SKM-1 (cell line): ENCODE results near the gene FOCAD.
"Not testable (repeated sequence)": the region's sequence is repeated elsewhere in the genome, so short reads cannot be mapped to it uniquely, and the experiment has no call there.

Source experiments
- DNase-seq: peaks from one replicate; lab custom pipeline; 2025; ENCODE audit not compliant: unreplicated experiment; lab: John Stamatoyannopoulos, UW

Gene FOCAD

GRCh38 chr9:20684035-20684874 is at the start of gene FOCAD:
Gene FOCAD, plus strand, starts transcription at chr9:20684259. Its CDS starts 31,095 bp downstream, at chr9:20715354.
- peak; percentile 92 for DNase-seq

GRCh38 chr9:20634895-20635294 is 49.2 kb upstream of the FOCAD start:
- no peak for DNase-seq

- no peak for DNase-seq
These were observed 47.1 kb upstream of the FOCAD start for GRCh38 chr9:20636888-20637440.

- no peak for DNase-seq
These were observed 43.5 kb upstream of the FOCAD start for GRCh38 chr9:20640331-20641187.

- no peak for DNase-seq
These were observed 42.0 kb upstream of the FOCAD start for GRCh38 chr9:20642045-20642444.

GRCh38 chr9:20643660-20644059 is 40.4 kb upstream of the FOCAD start:
- no peak for DNase-seq

- no peak for DNase-seq
These were observed 37.4 kb upstream of the FOCAD start for GRCh38 chr9:20646656-20647055.

- DNase-seq, result no peak
These were observed 34.7 kb upstream of the FOCAD start for GRCh38 chr9:20649381-20649780.

- DNase-seq, result no peak
These were observed 33.7 kb upstream of the FOCAD start for GRCh38 chr9:20650313-20650712.

- DNase-seq, result no peak
These were observed 33.2 kb upstream of the FOCAD start for GRCh38 chr9:20650750-20651299.

- peak; percentile 18 for DNase-seq
These were observed 32.1 kb upstream of the FOCAD start for GRCh38 chr9:20651939-20652338.

GRCh38 chr9:20658246-20658667 is 25.8 kb upstream of the FOCAD start:
- not testable (repeated sequence) for DNase-seq

- no peak for DNase-seq
These were observed 25.2 kb upstream of the FOCAD start for GRCh38 chr9:20658677-20659473.

- no peak for DNase-seq
These were observed 24.5 kb upstream of the FOCAD start for GRCh38 chr9:20659474-20659967.

GRCh38 chr9:20662156-20662555 is 21.9 kb upstream of the FOCAD start:
- DNase-seq, result no peak

GRCh38 chr9:20663133-20663532 is 20.9 kb upstream of the FOCAD start:
- no peak for DNase-seq

GRCh38 chr9:20664501-20664900 is 19.6 kb upstream of the FOCAD start:
- DNase-seq, result no peak

- DNase-seq, result no peak
These were observed 13.7 kb upstream of the FOCAD start for GRCh38 chr9:20670395-20670794.

GRCh38 chr9:20671635-20672034 is 12.4 kb upstream of the FOCAD start:
- DNase-seq, result no peak

- not testable (repeated sequence) for DNase-seq
These were observed 10.5 kb upstream of the FOCAD start for GRCh38 chr9:20673537-20673936.
